Measurements from ENCODE around the gene GALNT6.
"Not testable (repeated sequence)": the region's sequence is repeated elsewhere in the genome, so short reads cannot be mapped to it uniquely, and the experiment has no call there.

GALNT6 gene

DNA sequence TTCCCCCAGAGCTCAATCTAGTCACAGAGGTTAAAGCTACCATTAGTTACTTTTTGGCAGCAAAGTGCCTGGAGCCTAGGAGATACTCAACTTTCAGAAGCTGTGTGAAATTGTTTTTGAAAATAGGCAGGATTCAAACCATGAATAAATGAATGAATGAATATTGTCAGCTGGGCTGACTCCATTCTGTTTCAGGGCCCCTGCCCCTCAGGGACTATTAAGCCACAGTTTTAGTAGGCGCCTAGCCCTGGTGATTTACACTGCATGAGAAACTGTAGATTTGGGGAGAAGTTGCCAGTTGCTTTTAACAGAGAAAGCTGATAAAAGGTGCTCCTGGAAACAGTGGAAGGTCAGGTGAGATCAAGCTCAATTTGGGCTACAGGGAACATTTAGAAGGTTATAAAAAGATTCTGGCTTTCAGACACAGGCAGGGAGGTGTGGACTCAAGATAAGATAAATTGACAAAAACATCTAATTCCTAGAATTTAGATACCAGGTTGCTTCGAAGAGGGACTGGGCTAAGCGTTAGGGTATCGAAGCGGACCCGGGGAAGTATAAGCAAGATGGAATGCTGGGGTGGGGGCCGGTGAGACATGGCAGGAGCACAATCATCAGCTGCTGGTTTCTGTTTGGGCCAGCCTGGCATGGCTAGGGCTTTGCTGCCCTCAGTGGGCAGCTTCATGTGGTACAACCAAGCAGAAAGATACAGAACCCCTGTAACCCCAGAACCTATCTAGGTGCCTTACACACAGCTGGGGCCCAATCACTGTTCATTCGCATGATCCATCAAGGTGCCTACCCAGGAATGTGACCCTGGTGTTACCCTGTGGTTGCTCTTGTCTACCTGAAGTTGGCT is 29.8 kb downstream of the GALNT6 start:
- in situ Hi-C loops (cut with MboI; ENCODE audit: low sequenced_read_pairs): no loop called here

DNA sequence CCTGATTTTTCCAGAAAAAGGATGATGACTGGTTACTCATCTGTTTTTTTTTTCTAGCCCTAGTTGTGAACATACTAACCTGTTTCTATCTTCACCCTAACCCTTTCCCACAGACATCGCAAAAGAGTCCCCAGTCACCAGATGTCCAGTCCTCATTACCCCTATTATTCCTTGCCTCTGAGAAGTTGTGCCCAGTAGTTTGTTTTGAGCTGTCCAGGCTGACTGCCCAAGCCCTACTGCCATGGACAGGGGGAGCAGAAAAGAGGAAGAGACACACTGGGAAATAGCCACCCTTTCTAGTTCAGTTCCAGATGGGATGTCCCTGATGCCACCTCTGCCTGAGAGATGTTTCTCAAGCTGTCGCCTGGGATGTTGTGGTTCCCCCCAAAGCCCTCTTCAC is 30.9 kb downstream of the GALNT6 start:
- in situ Hi-C loops (cut with MboI; ENCODE audit: low sequenced_read_pairs): no loop called here

DNA sequence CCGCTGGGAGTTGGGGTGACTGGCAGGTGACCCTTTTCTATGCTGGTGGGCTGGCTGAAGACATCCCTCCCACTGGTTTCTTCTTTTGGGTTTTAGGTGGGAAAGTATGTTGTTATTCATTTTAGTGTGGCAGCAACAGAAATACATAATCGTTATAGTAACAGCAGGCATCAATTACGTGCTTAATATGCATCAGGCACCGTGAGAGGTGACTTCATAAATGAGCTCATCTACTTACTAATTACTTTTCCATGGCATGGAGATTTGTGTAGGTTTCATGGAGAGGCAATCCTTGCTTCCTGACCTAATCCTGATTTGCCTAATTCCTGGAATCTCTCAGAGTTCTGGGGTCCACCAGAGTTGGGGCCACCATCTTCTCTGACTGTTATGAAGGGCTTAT is 31.4 kb downstream of the GALNT6 start:
- in situ Hi-C loops (cut with MboI; ENCODE audit: low sequenced_read_pairs): no loop called here

DNA sequence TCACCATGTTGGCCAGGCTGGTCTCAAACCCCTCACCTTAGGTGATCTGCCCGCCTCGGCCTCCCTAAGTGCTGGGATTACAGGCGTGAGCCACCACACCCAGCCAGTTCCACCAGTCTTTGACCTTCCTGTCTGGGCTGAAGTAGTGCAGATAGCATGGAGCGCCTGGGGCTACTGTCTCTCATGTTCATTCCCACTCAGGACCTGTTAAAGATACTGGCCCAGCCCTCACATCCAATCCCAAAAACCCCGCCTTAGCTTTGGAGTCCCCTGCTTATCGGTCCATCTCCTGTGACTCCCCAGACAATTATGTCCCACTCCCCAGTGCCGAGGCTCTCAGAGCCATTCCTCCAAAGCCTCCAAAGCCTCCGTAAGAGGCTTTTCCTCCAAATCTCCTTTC is 32.7 kb downstream of the GALNT6 start:
- in situ Hi-C loops (cut with MboI; ENCODE audit: low sequenced_read_pairs): no loop called here

DNA sequence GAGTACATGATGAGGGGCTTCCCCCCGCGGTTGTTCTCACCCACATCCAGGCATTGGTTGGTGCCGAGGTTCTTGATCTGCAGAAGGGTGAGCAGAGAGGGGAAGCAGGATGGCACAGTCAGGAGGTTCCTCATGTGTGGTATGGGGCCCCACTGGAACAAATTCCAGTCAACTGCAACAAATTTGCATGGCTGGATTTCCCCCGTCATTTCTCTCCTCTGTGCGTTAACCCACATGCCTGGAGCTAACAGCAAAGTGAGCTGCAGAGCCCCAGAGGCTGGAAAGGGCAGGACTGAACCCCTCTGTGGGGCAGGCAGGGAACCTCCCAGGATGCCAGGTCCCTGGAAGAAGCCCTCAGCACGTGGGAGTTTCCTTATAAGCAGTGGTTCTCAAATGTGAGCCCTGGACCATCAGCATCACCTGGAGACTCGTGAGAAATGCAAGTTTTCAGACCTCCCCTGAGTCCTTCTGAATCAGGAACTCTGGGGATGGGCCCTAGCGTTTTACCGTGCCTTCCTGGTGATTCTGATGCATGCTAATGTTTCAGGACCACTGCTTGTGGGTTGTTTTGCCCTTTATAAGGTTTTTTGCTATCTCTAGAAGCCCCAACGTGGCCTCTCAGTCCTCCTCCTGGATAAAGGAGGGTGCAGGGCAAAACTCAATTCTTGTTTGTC is 33.7 kb downstream of the GALNT6 start:
- in situ Hi-C loops (cut with MboI; ENCODE audit: low sequenced_read_pairs): no loop called here

DNA sequence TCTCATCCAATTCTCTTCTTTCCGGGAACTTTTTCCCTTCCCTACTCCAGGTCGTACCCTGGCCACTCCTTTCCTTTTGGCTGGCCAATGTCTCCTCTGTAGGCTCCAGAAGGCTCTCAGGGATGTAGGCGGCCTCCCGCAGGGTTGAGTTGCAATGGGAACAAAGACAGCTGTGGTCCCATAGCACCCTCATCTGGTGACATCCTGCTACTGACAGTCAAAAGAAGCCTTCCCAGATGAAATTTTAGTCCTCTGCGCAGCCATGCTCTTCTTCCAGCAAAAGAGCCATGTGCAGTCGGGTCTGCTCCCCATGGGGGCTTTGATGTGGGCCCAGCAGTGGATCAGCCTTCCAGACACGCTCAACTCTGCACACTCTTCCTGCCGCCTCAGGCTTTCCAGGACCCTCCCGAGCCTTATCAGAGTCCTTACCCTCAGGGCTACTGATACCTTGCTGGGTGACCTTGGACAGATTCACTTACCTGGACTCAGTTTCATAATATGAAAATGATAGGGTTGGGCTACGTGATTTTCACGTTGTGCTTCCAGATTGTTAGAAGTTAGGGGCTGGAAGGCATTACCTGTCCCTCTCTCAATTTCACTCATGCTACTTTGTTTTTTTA is 39.2 kb downstream of the GALNT6 start:
- in situ Hi-C loops (cut with MboI; ENCODE audit: low sequenced_read_pairs): no loop called here

DNA sequence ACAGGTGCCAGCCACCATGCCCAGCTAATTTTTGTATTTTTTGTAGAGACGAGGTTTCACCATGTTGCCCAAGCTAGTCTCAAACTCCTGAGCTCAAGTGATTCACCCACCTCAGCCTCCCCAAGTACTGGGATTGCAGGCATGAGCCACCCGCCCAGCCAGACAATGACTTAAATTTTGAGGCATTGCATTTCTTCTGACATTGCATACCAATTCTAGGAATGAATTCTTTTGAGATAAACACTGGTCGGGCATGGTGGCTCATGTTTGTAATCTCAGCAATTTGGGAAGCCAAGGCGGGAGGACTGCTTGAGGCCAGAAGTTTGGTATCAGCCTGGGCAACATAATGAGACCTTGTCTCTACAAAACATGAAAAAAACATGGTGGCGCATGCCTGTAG is 42.2 kb downstream of the GALNT6 start:
- in situ Hi-C loops (cut with MboI; ENCODE audit: low sequenced_read_pairs): loop anchor here (10.0 kb wide), 1 partner anchor 84 kb away; no protein-coding TSS in a partner anchor

DNA sequence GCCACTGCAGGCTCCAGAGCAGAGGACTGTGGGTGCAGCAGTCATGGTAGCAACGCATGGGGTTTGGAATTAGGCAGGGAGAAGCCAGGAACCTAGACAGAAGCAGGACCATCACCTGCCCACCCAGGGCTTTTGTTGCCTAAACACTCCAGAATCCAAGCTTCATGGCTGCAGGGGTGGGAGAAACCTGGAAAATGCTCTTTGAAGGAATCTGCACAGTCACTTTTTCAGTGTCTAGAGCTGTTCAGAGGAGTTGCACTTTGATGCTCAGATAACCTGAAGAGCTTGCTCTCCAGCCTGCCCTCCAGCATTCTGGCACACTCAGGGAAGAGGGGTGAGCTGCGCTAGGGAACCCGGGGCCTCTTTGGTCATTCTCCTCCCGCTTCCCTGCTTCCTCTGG is 43.1 kb downstream of the GALNT6 start:
- in situ Hi-C loops (cut with MboI; ENCODE audit: low sequenced_read_pairs): loop anchor here (10.0 kb wide), 1 partner anchor 83 kb away; no protein-coding TSS in a partner anchor

DNA sequence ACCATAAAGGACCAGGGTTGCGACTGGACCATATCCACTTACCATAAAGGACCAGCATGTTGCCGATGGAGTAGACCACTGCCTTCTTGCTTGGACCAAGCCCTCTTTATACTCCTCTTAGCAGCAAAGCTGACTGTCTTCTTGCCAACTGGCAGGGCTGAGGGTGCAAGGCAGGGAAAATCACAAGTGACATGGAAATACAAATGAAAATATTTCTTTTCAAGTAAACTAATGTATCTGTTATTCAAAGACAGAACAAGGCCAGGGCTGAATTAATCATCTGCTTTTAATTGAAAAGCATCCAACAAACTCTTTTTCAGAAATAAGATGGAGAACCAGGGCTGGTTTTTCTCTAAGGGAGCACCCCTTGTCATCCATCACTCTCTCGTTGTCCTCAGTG is 44.6 kb downstream of the GALNT6 start, which contains the start of gene CELA1:
CELA1 (minus strand) TSS at position 99 of the 400 bp plus-strand sequence; CDS start at position 58, 41 bp downstream.
- in situ Hi-C loops (cut with MboI; ENCODE audit: low sequenced_read_pairs): loop anchor here (10.0 kb wide), 1 partner anchor 82 kb away; no protein-coding TSS in a partner anchor

DNA sequence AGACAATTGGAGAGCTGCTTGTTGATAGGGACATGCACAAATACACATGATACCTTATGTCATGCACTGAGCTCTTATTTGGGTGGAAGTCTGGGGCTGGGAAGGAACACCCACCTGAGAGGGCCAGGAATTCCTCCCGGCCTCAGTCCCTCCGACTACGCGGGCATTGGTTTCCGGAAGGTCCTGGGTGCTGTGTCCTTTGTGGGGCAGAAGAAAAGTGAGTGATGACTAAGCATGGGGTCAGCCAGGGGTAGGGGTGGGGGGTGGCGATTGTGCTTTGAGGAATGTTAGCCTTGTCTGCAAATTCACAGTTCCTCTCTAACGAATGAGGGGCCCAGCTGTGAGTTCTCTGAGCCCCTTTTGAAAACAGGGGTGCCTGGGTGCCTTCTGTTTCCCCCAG is 45.5 kb downstream of the GALNT6 start:
- in situ Hi-C loops (cut with MboI; ENCODE audit: low sequenced_read_pairs): loop anchor here (10.0 kb wide), 1 partner anchor 81 kb away; no protein-coding TSS in a partner anchor

DNA sequence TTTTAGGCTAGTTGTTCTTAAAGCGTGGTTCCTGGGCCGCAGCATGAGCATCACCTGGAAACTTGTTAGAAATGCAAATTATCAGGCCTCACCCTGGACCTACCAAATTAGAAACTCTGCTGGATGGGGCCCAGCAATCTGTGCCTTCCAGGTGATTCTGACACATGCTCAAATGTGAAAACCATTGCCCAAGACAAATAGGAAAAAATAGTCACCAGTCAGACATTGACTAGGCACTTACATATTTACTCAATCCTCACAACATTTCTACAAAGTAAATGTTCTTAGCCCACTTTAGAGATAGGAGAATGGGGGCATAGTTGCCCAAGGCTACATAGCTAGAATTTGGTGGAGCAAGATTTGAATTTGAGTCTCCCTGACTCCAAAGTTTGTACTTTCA is 48.0 kb downstream of the GALNT6 start:
- in situ Hi-C loops (cut with MboI; ENCODE audit: low sequenced_read_pairs): loop anchor here (10.0 kb wide), 1 partner anchor 78 kb away; no protein-coding TSS in a partner anchor

DNA sequence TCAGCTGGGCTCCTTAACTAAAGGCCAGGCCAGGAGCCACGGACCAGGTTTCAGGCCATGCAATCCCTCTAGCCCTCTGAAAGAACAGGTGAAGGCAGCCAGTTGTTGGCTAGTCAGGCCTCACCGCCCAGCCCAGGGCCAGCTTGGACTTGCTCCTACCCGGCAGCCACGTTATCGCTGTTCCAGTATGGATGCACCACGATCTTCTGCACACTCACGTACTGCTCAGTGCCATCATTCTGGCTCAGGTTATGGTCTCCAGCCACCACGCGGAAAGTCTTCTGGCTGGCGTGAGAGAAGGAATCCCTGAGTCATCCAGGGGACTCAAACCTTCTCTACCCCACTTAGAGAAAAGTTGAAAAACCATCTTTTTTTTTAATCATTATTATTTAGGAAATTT is 48.8 kb downstream of the GALNT6 start:
- in situ Hi-C loops (cut with MboI; ENCODE audit: low sequenced_read_pairs): loop anchor here (10.0 kb wide), 1 partner anchor 78 kb away; no protein-coding TSS in a partner anchor

DNA sequence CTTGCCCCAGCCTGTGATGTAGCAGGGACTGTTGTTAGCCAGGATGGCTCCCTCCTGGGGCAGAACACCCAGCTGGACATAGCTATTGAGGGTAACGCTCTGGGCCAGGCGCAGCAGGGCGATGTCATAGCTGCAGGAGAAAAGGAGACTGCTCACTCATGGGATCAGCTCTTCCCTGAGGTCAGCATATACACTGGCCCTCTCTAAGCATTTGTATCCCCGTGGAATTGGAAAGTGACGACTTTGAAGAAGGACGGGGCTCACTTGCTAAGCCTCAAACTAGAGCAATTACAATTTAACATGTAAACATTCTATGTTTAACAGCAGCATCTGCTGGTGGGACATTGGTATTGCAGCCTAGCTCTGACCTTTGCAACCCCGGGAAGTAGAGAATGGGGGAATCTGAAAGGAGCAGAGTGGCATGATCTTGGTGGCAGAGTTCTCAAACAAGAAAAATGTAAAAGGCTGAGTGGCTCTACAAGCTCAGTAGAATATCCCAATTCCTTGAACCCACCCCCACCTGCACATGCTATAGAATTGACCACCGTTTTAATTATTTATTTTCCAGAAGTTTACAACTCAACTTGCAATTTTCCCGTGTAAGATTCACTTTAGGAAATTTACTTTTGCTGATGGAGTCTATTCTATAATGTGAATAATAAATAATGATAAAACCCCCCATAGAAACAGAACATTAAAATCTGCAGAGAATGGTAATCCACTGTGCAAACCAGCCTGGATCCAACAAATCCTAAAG is 49.8 kb downstream of the GALNT6 start:
- in situ Hi-C loops (cut with MboI; ENCODE audit: low sequenced_read_pairs): loop anchor here (10.0 kb wide), 1 partner anchor 77 kb away; no protein-coding TSS in a partner anchor

DNA sequence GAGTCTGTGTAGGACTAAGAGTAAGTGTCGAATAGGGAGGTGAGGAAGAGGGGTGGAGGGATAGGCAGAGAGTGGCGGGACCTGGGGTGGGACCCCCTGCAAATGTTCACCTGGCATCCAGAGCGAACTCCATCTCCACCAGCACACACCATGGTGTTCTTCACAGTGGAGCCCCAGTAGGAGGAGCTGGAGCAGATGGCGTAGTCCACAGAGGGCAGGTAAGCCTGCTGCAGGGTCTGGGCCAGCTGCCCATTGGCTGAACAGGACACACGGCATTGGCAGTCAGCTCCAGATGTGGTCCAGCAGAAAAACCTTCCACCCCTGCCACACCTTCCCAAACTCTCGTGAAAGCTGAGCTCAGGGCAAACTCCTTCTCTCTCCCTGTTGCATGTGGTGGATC is 51.5 kb downstream of the GALNT6 start:
- in situ Hi-C loops (cut with MboI; ENCODE audit: low sequenced_read_pairs): loop anchor here (10.0 kb wide), 1 partner anchor 75 kb away; no protein-coding TSS in a partner anchor

DNA sequence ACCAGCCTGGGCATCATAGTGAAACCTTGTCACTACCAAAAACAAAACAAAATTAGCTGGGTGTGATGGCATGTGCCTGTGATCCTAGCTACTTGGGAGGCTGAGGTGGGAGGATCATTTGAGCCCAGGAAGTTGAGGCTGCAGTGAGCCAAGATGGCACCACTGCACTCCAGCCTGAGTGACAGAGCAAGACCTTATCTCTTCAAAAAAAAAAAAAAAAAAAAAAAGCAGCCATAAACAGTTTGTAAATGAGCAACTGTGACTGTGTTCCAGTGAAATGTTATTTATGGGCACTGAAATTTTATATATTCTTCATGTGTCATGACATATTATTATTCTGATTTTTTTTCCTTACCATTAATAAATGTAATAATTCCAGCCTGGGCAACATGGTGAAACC is 53.9 kb downstream of the GALNT6 start:
- in situ Hi-C loops (cut with MboI; ENCODE audit: low sequenced_read_pairs): not testable (repeated sequence)

DNA sequence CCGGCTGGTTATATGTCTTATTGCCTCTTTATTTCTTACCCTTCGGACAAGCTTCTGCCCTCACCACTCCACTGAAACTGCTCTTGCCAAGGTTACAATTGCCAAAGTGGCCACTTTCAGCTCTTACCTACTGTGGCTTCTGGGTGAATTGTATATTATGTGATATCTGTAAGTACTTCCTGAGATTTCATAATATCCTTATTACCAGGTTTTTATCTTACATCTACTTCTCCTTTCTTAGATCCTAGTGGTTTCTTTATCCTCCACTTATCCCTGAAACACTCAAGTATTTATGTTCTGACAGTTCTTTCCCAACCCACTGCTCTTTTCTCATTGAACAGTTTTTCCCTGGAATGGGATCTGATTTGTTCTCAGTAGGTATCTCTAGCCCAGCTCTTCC is 55.3 kb downstream of the GALNT6 start:
- in situ Hi-C loops (cut with MboI; ENCODE audit: low sequenced_read_pairs): no loop called here

DNA sequence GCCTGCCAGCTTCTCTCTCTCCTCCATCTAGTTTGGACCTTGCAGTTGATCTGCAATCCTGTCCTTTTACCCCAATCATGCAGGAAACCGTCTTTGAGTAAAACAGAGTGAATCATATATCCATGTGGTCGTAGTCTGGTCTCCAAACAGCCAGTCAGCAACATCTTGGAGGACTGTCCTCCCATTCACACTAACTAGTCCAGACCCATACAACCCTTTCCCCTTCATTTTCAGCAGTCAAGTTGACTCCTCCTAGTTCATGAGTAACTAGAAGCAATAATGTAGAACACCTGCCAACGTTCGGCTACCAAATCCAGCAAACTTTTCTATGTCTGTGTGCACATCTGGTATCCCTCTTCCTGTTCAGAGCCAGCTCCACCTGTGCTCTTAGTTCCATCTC is 56.4 kb downstream of the GALNT6 start:
- in situ Hi-C loops (cut with MboI; ENCODE audit: low sequenced_read_pairs): no loop called here

DNA sequence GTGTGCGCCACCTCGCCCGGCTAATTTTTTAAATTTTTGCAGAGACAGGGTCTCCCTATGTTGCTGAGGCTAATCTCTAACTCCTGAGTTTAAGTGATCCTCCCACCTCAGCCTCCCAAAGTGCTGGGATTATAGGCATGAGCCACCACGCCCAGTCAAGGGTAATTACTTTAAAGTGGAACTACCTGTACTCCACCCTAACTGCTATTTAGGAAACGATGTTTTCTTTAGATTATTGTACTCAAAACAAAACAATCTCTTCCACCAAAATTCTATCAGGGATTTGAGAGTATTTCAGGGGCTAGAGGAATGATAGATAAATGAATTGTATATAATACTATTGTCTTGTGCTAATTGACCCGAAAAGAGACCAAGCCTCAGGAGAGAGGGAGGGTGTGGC is 57.7 kb downstream of the GALNT6 start:
- in situ Hi-C loops (cut with MboI; ENCODE audit: low sequenced_read_pairs): no loop called here

DNA sequence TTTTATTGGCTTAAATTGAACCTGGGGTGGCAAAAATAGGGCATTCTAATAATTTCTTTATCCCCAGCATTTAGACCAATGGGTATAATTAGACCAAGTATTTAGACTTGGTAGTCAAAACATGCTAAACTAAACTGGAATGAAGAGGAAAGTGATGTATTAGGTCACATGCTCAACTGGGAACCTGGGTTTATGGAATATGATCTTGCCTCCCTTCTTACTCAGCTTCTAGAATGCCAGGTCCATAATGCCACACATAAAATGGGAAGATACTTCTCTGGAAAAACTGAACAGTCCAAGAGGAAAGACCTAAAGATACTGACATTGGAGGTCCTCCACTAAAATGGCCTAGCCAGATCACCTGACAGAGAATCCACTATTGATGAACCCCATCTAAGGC is 61.0 kb downstream of the GALNT6 start:
- in situ Hi-C loops (cut with MboI; ENCODE audit: low sequenced_read_pairs): no loop called here

DNA sequence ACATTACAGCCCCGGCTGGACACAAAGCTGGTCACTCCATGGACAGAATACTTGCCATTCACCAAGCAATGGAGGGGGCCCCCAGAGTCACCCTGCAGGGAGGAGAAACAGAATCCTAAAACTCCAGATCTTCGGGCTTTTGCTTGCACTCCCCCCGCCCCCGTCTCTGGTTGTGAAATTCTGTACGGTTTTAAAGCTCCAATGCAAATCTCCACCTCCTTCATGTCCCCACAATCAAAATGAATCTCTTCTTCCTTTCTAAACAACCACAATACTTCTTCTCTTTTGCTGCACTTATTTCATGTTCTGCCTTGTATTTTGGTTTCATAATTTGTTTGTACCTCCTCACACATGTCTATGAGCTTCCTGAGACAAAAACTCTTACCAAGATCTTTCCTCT is 61.5 kb downstream of the GALNT6 start:
- in situ Hi-C loops (cut with MboI; ENCODE audit: low sequenced_read_pairs): no loop called here

DNA sequence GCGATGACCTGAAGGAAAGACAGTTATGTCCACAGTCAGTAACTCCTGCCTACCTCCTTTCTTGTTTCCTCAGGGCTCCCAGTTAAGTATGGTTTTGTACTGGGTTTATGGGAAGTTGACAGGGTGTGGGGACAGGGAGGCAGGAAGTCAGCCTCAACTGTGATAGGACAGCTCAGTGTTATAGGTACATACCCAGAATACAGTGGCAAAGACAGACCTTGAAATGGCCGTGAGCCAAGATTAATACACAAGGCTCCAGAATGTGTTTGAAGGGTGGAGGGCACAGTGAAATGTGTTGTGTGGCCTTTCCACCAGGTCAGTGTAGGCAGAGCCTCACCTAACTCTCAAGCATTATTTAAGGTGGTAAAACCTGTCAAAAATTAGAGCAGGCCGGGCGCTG is 62.6 kb downstream of the GALNT6 start:
- in situ Hi-C loops (cut with MboI; ENCODE audit: low sequenced_read_pairs): no loop called here
